ENCODE results near the gene LYPD6. TPM values are rescaled to one million over a fixed set of nuclear protein-coding genes. Genes with fewer than 3 reads are reported as not detected.

Gene LYPD6
- total RNA-seq, 4 donors from 2014 or later = 0.83 to 1.4 (median 1.1) TPM

DNA sequence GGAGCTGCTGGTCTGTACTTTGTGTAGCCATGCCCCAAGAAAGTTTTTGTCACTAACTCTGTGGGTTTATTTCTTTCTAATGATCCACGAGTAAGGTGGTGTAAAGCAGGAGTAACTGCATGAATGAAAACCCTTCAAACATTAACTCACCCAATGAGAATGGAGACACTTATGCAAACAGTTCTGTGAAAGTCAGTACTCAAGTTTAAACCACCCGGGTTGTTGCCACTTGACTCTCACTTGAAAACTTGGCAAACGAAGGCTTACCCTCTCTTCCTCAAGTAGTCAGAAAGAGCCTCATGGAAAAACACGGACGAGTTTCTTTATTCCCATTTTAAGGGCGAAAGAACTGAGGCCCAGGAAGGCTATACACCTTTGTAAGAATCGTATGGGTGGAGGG lies 139.7 kb downstream of the LYPD6 start:
- Histone ChIP-seq H3K36me3 (no peaks in the 10 kb centered on the region), H3K4me1 (no peaks in the 10 kb centered on the region), H3K9me3 (no peaks in the 10 kb centered on the region), H3K27ac (replicated peaks in 1 of 4) (no peak overlapping the region), H3K27me3 (no peaks in the 10 kb centered on the region), H3K4me3 (no peak overlapping the region)
- TF ChIP-seq POLR2A (IDR thresholded peaks at IDR 0.05; ENCODE audit: low read depth) (no peak), EP300 (IDR thresholded peaks at IDR 0.05) (no peak), CTCF (IDR thresholded peaks at IDR 0.05) (no peak), POLR2AphosphoS5 (IDR thresholded peaks at IDR 0.05) (no peak)
- no peak for DNase-seq (ENCODE audit: extremely low spot score)
- WGBS = 86% methylated on average over 7 of the region's 7 CpGs
- intact Hi-C loops (cut with DNase I) = no loop called here

DNA sequence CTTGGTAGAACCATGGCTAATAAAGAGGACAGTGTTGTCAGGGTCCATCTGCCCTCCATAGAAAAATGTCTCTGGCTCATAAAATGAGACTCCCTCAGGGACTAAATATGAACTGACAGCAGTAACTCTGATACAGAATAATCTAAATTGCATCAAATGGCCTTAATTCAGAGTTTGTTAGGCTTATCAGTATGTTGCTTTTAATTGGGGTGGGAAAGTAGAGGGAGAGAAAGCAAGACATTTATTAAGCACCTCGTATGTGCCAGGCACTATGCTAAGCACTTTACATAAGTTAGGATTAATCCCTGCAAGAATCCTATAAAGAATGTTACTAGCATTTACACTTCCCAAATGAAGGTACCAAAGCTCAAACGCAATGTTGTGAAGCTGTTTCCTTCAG lies 142.0 kb downstream of the LYPD6 start:
- TF ChIP-seq EP300 (IDR thresholded peaks at IDR 0.05) = no peak
- TF ChIP-seq CTCF (IDR thresholded peaks at IDR 0.05) = no peak
- TF ChIP-seq POLR2AphosphoS5 (IDR thresholded peaks at IDR 0.05) = no peak
- TF ChIP-seq POLR2A (IDR thresholded peaks at IDR 0.05; ENCODE audit: low read depth) = no peak
- intact Hi-C loops (cut with DNase I) = no loop called here
- Histone ChIP-seq H3K27ac (replicated peaks in 1 of 4) (no peak overlapping the region), H3K4me1 (no peaks in the 10 kb centered on the region), H3K4me3 (no peak overlapping the region), H3K27me3 (no peaks in the 10 kb centered on the region), H3K36me3 (no peaks in the 10 kb centered on the region), H3K9me3 (no peaks in the 10 kb centered on the region)
- no peak for DNase-seq (ENCODE audit: extremely low spot score)
- 100% methylated on average over 2 of the region's 2 CpGs for WGBS

DNA sequence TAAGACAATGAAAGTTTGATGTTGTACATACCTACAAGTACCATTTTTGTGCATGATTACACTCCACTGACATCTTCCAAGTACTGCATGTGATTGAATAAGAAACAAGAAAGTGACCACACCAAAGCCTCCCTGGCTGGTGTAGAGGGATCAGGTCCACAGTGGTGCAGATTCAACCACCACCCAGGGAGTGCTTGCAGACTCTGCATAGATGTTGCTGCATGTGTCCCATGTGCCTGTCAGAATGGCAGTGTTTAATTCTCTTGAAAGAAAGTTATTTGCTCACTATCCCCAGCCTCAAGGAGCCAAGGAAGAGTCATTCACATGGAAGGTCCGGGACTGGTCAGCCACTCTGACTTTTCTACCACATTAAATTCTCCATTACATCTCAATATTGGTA lies 142.7 kb downstream of the LYPD6 start:
- 85% methylated on average over 1 of the region's 1 CpG for WGBS
- H3K4me3 ChIP-seq = no peak overlapping the region
- no peaks in the 10 kb centered on the region for H3K27me3 ChIP-seq
- no peak overlapping the region for H3K27ac ChIP-seq (replicated peaks in 1 of 4)
- no peak for DNase-seq (ENCODE audit: extremely low spot score)
- no peaks in the 10 kb centered on the region for H3K36me3 ChIP-seq
- TF ChIP-seq POLR2AphosphoS5 (IDR thresholded peaks at IDR 0.05) = no peak
- no peak for TF ChIP-seq POLR2A (IDR thresholded peaks at IDR 0.05; ENCODE audit: low read depth)
- no peak for TF ChIP-seq CTCF (IDR thresholded peaks at IDR 0.05)
- TF ChIP-seq EP300 (IDR thresholded peaks at IDR 0.05) = no peak
- intact Hi-C loops (cut with DNase I) = no loop called here
- no peaks in the 10 kb centered on the region for H3K9me3 ChIP-seq
- no peaks in the 10 kb centered on the region for H3K4me1 ChIP-seq

DNA sequence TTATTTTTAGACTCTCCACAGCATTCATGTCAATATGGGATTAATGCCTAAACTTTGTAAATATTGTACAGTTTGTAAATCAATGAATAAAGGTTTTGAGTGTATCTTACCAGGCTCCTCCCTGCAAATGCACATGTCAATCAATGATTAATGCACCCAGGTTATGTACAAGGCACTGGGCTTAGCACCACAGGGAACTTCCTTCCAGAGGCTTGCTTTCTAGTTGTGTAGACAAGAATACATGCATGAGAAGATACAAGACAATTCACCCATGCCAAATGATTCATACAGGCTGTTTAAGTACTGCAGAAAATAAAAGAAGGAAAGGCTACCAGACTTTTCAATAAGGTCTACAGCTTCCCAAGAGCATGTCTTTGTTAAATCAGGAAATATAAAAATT lies 143.1 kb downstream of the LYPD6 start:
- DNase-seq (ENCODE audit: extremely low spot score) = no peak
- Histone ChIP-seq H3K36me3 (no peaks in the 10 kb centered on the region), H3K27ac (replicated peaks in 1 of 4) (no peak overlapping the region), H3K4me3 (no peak overlapping the region), H3K27me3 (no peaks in the 10 kb centered on the region), H3K4me1 (no peaks in the 10 kb centered on the region), H3K9me3 (no peaks in the 10 kb centered on the region)
- TF ChIP-seq POLR2A (IDR thresholded peaks at IDR 0.05; ENCODE audit: low read depth) (no peak), CTCF (IDR thresholded peaks at IDR 0.05) (no peak), EP300 (IDR thresholded peaks at IDR 0.05) (no peak), POLR2AphosphoS5 (IDR thresholded peaks at IDR 0.05) (no peak)
- intact Hi-C loops (cut with DNase I) = no loop called here

- Histone ChIP-seq H3K27me3 (peaks cover 0 to 9% (median 0%) of the 10 kb centered on the region in 4 donors), H3K36me3 (no peaks in the 10 kb centered on the region), H3K27ac (replicated peaks in 1 of 4) (no peak overlapping the region), H3K4me1 (no peaks in the 10 kb centered on the region), H3K4me3 (no peak overlapping the region), H3K9me3 (no peaks in the 10 kb centered on the region)
- intact Hi-C loops (cut with DNase I) = no loop called here
- WGBS = 80% methylated on average over 4 of the region's 4 CpGs
- TF ChIP-seq POLR2AphosphoS5 (IDR thresholded peaks at IDR 0.05) = no peak
- TF ChIP-seq CTCF (IDR thresholded peaks at IDR 0.05) = no peak
- no peak for TF ChIP-seq EP300 (IDR thresholded peaks at IDR 0.05)
- no peak for TF ChIP-seq POLR2A (IDR thresholded peaks at IDR 0.05; ENCODE audit: low read depth)
- DNase-seq (ENCODE audit: extremely low spot score) = no peak
Measured at GRCh38 chr2:149483004-149483605, 152.7 kb downstream of the LYPD6 start.

All from esophagus muscularis mucosa (tissue), 4 donors.